Hippocampal formation (tissue), 2 donors: ENCODE data around the gene PPOX.

ENCODE experiments used
- DNase-seq, 2 donors: peaks; one replicate each; lab custom pipeline; 2025; lab: John Stamatoyannopoulos, UW

The PPOX gene

GRCh38 chr1:161153682-161154337, 12.4 kb upstream of the PPOX start, which contains the start of gene UFC1:
Gene UFC1 (plus strand): TSS chr1:161153978. CDS start chr1:161153998, 20 bp downstream.
- peak; percentile 73 to 92 for DNase-seq

GRCh38 chr1:161157867-161158266, 8.4 kb upstream of the PPOX start:
- DNase-seq, result no peak

- DNase-seq, result no peak
These were observed 7.8 kb upstream of the PPOX start for GRCh38 chr1:161158316-161159010.

GRCh38 chr1:161159087-161159912, 6.9 kb upstream of the PPOX start, which contains the start of gene USP21:
Gene USP21 (plus strand): TSS chr1:161159500. CDS start chr1:161160641, 1,141 bp downstream.
- peak; percentile 89 to 90 for DNase-seq

GRCh38 chr1:161159913-161160243, 6.3 kb upstream of the PPOX start:
- DNase-seq, result no peak

GRCh38 chr1:161160671-161161145, 5.5 kb upstream of the PPOX start:
- DNase-seq, result no peak

GRCh38 chr1:161161652-161162051, 4.6 kb upstream of the PPOX start:
- no peak for DNase-seq

- DNase-seq, result no peak
These were observed 4.2 kb upstream of the PPOX start for GRCh38 chr1:161162052-161162451.

- DNase-seq, result no peak
These were observed 3.4 kb upstream of the PPOX start for GRCh38 chr1:161162806-161163205.

GRCh38 chr1:161163793-161164192, 2.4 kb upstream of the PPOX start:
- no peak for DNase-seq

GRCh38 chr1:161164901-161165610, 1.2 kb upstream of the PPOX start:
- no peak for DNase-seq

- DNase-seq, result no peak
These were observed 683 bp downstream of the PPOX start for GRCh38 chr1:161166669-161167548.

- no peak for DNase-seq
These were observed 2.7 kb downstream of the PPOX start for GRCh38 chr1:161168906-161169305.

- no peak for DNase-seq
These were observed 5.0 kb downstream of the PPOX start for GRCh38 chr1:161171191-161171590.

GRCh38 chr1:161171696-161172095, 5.5 kb downstream of the PPOX start:
- no peak for DNase-seq

- DNase-seq, result no peak
These were observed 6.1 kb downstream of the PPOX start for GRCh38 chr1:161172349-161172748.

- no peak for DNase-seq
These were observed 6.7 kb downstream of the PPOX start for GRCh38 chr1:161172776-161173376.

- DNase-seq, result no peak
These were observed 7.5 kb downstream of the PPOX start for GRCh38 chr1:161173711-161174110.

GRCh38 chr1:161174911-161175310, 8.7 kb downstream of the PPOX start:
- no peak for DNase-seq

GRCh38 chr1:161175771-161176453, 9.7 kb downstream of the PPOX start:
- no peak for DNase-seq
